Left lung (tissue), 10 donors: Measurements from ENCODE around the gene DLG2. TPM values are rescaled to one million over a fixed set of nuclear protein-coding genes. Genes with fewer than 3 reads are reported as not detected.

ENCODE experiments used
- ATAC-seq: fragments of 200-7000 bp; cut with Tn5 transposase; one replicate; pipeline ENCODE4 v1.9.1; 2020; ENCODE audit warnings: moderate library complexity
- DNase-seq, 4 donors: peaks; one replicate each; pipeline ENCODE4 v3.0.0-alpha.2; 2013 to 2020
- H3K27ac ChIP-seq, 2 donors: fragments of 200-600 bp; sonication (generic) in 1 of 2; one replicate each; pipeline versions ENCODE4 v1.5.0 to v1.8.0; 2020 to 2021
- H3K27me3 ChIP-seq, 2 donors: fragments of 200-600 bp; sonication (generic) in 1 of 2; one replicate each; pipeline versions ENCODE4 v1.5.0 to v1.8.0; 2020 to 2021
- H3K36me3 ChIP-seq, 2 donors: fragments of 200-600 bp; sonication (generic) in 1 of 2; one replicate each; pipeline versions ENCODE4 v1.5.0 to v1.8.0; 2020 to 2021
- H3K4me1 ChIP-seq, 2 donors: fragments of 200-600 bp; one replicate each; pipeline ENCODE4 v1.8.0; 2021
- H3K4me3 ChIP-seq, 2 donors: fragments of 200-600 bp; sonication (generic) in 1 of 2; one replicate each; pipeline versions ENCODE4 v1.5.0 to v1.8.0; 2020 to 2021; ENCODE audit warnings: mild to moderate bottlenecking in 1 of 2
- H3K9me3 ChIP-seq, 2 donors: fragments of 200-600 bp; sonication (generic) in 1 of 2; one replicate each; pipeline versions ENCODE4 v1.5.0 to v1.8.0; 2020 to 2021
- CTCF ChIP-seq, 2 donors: fragments of 200-600 bp; sonication (generic) in 1 of 2; IDR thresholded peaks; one replicate each; pipeline versions ENCODE4 v1.5.0 to v1.8.0; 2021; ENCODE audit warnings: antibody characterized with exemption in 2 of 2
- intact Hi-C, 2 donors: fragments of 100-400 bp; cut with DNase I; formaldehyde crosslinking; loops; one replicate each; pipeline versions ENCODE4 v1.11.2 to v1.14.2; 2022
- polyA plus RNA-seq, 6 donors: library from polyadenylated mRNA; unstranded; fragments of 120-200 nt; gene quantifications; one replicate each; pipeline ENCODE4 v1.2.1, GENCODE V29; 2013; ENCODE audit not compliant: insufficient read length in 6 of 6
- total RNA-seq, 2 donors: library from RNA; stranded (reverse); fragmentation: NEBNext Ultra II Directional; extraction: Animal tissue kit (Norgen Biotek cat#: 25700); gene quantifications; one replicate each; pipeline ENCODE4 v1.2.1, GENCODE V29; 2021
- donor health status: DM: no; HTN: yes; CAD: no.
- donor health status: DM: no; HTN: no; CAD: no.

DLG2 gene
- total and polyA plus RNA-seq, 8 donors, result 4.5 to 15.0 (median 8.6) TPM

- DNase-seq (peak in 1 of 4 donors; percentile 6), ATAC-seq (peak; percentile 8)
These were observed 1901.9 kb downstream of the DLG2 start for GRCh38 chr11:83725269-83725560.

GRCh38 chr11:83723999-83724398 is 1903.1 kb downstream of the DLG2 start:
- H3K36me3 ChIP-seq, result no peaks in the 10 kb centered on the region
- no peaks in the 10 kb centered on the region for H3K27me3 ChIP-seq
- no peak for TF ChIP-seq CTCF (IDR thresholded peaks at IDR 0.05)
- intact Hi-C loops, result loop anchor here in 1 of 2 donors (10.0 kb wide), 1 partner anchor 429 kb away; no protein-coding TSS in a partner anchor
- peak in 2 of 4 donors; percentile 57 to 80 for DNase-seq
- H3K4me1 ChIP-seq, result no peaks in the 10 kb centered on the region
- H3K27ac ChIP-seq, result no peak overlapping the region
- H3K9me3 ChIP-seq, result no peaks in the 10 kb centered on the region
- ATAC-seq, result peak; percentile 82
- H3K4me3 ChIP-seq, result peak overlapping the region in 1 of 2 donors; percentile 23

More at GRCh38 chr11:83725269-83725560, 1901.9 kb downstream of the DLG2 start:
- Histone ChIP-seq H3K4me1 (no peaks in the 10 kb centered on the region), H3K27ac (no peak overlapping the region), H3K36me3 (no peaks in the 10 kb centered on the region), H3K27me3 (no peaks in the 10 kb centered on the region), H3K4me3 (no peak overlapping the region), H3K9me3 (no peaks in the 10 kb centered on the region)
- intact Hi-C loops, result loop anchor here in 1 of 2 donors (10.0 kb wide), 1 partner anchor 430 kb away; no protein-coding TSS in a partner anchor
- no peak for TF ChIP-seq CTCF (IDR thresholded peaks at IDR 0.05)

DNA sequence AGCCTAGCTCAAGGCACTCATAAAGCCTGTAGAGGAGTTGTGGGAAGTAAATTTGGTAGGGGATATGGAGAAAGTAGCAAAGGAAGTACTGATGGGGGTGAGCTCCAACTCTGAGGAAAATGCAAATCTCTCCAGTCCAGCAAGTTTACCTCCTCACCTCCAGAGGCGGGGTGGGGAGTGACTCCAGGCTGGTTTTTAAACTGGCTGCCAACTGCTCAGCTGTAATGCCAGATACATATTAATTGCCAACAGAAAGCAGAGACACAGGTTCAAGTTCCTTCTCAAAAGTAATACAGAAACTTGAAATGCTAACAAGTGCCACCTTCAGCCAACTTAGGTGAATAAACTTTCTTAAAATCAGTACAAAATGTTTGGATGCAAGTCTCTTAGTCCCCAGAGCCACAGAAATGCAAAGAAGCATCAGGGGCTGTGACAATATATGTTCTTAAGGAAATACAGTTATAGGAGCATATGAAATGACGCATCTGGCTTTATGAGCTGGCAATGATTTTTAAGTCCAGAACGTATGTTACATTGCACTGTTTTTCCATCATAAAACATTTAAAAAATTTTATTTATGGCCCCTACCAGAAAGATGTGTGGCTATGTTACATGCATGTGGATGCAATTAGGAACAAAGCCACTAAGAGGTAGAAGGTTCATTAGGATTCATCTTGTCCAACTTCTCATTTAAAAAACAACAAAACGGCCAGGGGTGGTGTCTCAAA is 1904.6 kb downstream of the DLG2 start:
- Histone ChIP-seq H3K27ac (no peak overlapping the region), H3K4me1 (no peaks in the 10 kb centered on the region), H3K4me3 (no peak overlapping the region), H3K9me3 (no peaks in the 10 kb centered on the region), H3K27me3 (no peaks in the 10 kb centered on the region), H3K36me3 (no peaks in the 10 kb centered on the region)
- intact Hi-C loops, result loop anchor here in 1 of 2 donors (10.0 kb wide), 1 partner anchor 428 kb away; no protein-coding TSS in a partner anchor
- TF ChIP-seq CTCF (IDR thresholded peaks at IDR 0.05), result no peak
- ATAC-seq (no peak), DNase-seq (no peak)

GRCh38 chr11:83721263-83721662 is 1905.9 kb downstream of the DLG2 start:
- no peaks in the 10 kb centered on the region for H3K27me3 ChIP-seq
- H3K27ac ChIP-seq, result no peak overlapping the region
- no peak for DNase-seq
- H3K4me3 ChIP-seq, result no peak overlapping the region
- H3K36me3 ChIP-seq, result no peaks in the 10 kb centered on the region
- no peak for TF ChIP-seq CTCF (IDR thresholded peaks at IDR 0.05)
- ATAC-seq, result no peak
- intact Hi-C loops, result loop anchor here in 1 of 2 donors (10.0 kb wide), 1 partner anchor 426 kb away; no protein-coding TSS in a partner anchor
- H3K4me1 ChIP-seq, result no peaks in the 10 kb centered on the region
- H3K9me3 ChIP-seq, result no peaks in the 10 kb centered on the region

DNA sequence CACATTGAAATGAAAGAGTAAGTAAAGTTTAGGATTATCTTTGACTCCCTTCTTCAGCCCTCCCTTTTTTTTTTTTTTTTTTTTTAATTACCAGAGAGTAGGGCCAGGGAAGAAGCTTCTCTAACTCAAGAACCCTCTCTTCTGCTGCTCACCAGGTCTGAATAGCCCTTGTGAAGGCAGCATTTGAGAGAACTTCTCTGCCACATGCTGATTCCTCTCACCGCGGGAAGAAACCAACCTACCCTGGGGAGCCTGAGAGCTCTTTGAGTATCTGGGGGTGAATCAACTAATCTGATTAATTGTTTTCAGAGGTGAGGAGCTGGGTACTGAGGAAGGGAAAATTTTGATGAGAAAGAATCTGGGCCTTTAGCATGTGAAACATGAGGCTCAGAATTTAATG is 1906.5 kb downstream of the DLG2 start:
- intact Hi-C loops, result loop anchor here in 1 of 2 donors (10.0 kb wide), 1 partner anchor 426 kb away; no protein-coding TSS in a partner anchor
- Histone ChIP-seq H3K4me3 (no peak overlapping the region), H3K4me1 (no peaks in the 10 kb centered on the region), H3K36me3 (no peaks in the 10 kb centered on the region), H3K9me3 (no peaks in the 10 kb centered on the region), H3K27ac (no peak overlapping the region), H3K27me3 (no peaks in the 10 kb centered on the region)
- no peak for DNase-seq
- no peak for ATAC-seq
- TF ChIP-seq CTCF (IDR thresholded peaks at IDR 0.05), result no peak
